ENCODE measurements around the gene IQSEC2. TPM values are rescaled to one million over a fixed set of nuclear protein-coding genes. Genes with fewer than 3 reads are reported as not detected.

Gene IQSEC2
- total RNA-seq, 1 experiment from 2014 or later: 18.8 TPM

DNA sequence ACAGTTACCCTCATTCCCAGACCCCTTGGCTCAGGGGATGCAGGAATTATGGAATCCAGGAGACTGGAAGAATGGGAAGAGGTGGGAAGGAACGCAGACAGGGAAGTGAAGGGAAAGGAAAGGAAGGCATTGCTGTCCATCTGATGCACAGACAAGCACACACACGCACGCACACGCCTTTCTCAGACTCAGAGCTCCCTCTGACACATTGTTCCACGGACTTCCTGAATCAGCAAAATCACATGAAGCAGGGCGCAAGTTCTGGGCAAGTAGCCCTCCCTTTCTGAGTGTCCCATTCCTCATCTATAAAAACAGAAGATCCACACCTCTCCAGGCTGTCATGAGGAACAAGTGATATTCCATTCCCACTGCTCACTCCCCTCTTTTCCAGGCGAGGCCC, 13.2 kb downstream of the IQSEC2 start:
- no peak for DNase-seq (ENCODE audit: low read depth)

DNA sequence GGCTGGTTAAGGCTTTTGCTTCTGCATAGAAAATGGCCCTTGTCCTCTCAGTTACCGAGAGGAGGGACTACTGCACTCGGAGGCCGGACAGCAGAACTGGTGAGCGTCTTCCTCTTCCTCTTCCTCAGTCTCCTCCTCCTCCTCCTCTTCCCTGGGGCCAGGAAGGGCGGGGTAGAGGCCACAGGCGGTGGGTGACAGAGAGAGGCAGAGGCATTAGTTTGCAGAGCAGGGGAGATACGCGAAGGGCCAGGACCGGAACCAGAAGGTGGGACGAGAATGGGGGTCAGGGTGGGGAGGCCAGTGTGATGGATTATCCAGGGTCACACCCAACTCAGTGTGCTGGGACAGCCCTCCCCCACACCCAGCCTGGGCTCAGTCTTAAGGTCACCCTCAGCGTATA, 14.5 kb downstream of the IQSEC2 start:
- no peak for DNase-seq (ENCODE audit: low read depth)

DNA sequence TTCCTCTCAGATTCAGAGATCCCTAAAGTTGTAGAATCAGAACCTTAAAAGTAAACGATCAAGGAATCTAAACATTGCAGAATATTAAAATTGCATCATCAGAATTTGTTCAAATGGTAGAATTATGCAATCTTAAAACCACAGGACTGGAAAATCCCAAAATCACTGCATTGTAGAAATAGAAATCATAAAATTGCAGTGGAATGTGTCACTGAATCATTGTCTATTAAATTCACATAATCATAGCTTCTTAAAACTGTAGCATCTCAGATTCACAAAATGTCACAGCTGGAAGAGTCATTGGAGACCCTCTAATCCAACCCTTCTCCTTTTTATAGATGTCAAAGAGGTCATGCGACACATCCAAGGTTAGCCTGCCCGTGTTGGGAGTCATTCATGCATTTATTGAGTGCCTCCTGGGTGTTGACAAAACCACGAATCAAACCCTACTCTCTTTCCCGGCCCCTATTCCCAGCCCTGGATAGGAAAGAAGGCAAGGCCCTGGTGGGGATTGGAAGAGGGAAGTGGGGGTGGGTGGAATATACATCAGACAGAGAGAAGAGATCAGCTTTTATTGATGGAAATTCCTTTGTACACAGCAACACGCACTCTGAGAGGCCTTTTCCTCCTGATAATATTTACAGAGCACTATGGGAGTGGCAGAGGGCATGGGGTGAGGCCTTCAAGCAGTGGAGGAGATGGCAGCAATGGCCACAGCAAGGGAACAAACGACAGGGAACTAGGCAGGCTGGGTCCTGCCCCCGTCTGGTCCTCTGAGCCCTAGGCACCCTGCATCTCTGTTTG, 15.4 kb downstream of the IQSEC2 start:
- peak; percentile 56 for DNase-seq (ENCODE audit: low read depth)

DNA sequence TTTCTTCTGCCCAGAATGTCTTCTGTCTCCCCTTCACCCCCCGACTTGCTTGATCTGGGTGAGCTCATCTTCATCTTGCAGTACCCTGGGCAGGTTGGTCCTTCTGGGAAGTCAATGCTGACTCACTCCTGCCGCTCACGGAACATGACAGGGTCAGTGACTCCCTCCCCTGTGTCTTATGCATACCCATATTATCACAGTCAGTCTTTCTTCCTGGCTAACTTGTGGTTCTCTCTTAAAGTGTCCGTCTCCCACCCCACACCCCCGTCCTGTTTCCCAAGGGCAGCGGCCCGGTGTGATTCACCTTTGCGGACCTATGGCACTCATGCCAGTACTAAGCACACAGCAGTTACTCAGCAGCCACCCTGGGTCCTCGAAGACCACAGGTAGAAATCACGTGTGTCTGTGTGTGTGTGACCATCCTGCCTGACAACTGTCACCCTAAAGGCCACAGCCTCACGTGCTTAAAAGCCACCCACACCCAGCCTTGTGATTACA, 17.7 kb downstream of the IQSEC2 start:
- peak; percentile 92 for DNase-seq (ENCODE audit: low read depth)

DNA sequence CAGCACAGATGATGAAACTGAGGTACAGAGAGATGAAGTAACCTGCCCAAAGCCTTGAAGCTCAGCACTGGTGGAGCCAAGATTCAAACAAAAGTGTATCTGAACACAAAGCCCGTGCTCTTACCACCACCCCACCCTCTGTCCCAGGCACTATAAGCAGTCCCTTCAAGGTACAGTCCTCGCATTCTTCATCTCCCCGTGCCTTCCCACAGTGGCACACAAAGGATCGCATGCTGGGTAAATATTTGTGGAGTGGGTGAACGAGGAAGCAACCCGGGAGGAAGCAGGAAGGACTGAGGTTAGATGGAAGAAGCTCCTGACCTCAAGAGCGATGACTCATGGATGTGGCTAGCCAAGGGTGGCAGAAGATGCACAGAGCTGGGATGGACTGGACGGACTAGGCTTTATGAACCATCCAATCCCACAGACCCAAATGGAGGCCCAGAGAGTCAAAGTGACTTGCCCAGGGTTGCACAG, 18.4 kb downstream of the IQSEC2 start:
- peak; percentile 91 for DNase-seq (ENCODE audit: low read depth)

DNA sequence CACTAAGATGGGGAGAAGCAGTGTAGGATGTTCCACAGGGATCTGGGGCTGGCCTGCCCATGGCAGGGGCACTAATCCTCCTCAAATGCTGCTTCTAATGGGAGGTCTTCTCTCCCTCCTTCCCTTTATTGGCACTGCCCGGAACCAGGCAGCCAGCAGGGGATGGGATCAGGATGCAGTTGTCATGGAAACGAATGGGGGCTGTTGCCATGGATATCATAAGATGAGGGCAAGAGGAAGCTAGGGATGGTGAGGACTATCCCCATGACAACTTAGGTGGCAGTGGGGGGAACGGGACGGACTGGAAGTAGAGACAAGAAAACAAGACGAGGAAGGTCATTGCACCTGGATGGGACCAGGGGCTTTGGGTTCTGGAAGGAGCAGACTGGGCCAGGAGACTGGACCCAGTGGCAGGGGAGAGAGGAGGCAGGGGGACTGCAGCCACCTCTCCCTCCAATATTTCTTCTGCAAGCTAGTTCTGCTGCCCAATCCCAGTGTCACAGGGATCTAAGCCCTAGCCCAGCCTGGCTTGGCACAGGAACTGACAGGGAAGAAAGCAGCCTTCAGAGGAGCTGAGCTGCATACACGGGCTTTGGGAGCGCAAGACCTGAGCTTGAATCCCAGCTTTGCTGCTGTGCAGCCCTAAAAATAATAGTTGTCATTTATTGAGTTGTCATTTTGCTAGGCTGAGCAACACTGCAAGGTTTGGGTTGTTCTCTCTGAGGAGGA, 19.0 kb downstream of the IQSEC2 start:
- no peak for DNase-seq (ENCODE audit: low read depth)

DNA sequence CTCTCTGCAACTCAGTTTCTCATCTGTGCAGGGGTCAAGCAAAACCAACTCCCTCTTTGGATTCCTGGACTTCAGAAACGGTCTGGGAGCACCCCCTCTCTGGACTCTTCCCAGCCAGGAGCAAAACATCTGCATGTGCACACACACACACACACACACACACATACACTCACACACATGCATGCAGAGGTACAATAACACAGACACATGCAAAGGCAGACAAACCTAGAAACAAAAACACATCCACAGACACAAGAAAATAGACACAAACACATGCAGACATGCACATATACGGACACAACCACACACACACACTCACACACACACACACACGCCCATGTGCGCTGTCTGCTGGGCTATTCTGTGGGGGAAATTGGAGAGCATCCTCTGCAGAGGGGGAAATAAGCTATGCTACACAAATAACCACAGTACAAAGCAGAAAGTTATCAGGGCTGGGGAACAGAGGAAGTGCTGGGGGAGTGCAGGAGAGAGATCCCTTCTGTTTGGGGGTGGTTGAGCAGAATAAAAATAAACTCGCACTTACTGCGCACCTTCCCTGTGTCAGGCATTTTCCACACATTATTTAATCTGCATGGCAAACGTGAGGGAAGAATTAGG, 19.9 kb downstream of the IQSEC2 start:
- no peak for DNase-seq (ENCODE audit: low read depth)

DNA sequence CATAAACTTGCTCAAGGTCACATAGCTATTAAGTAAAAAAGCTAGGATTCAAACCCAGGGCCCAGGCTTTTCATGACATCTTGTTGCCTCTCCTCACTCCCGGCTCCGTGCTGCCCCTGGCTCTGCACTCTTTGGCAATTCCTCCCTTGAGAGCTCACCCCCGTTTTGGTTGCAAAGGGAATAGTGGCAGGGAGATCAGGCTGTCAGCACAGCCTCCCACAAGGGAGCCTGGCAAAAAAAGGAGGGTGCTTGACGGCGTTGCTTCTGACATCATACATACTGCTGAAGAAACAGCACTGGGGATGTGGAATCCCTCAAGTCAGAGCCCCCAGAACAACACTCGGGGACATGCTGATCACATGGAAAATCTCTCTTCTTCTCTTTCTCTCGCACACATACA, 20.5 kb downstream of the IQSEC2 start:
- no peak for DNase-seq (ENCODE audit: low read depth)

DNA sequence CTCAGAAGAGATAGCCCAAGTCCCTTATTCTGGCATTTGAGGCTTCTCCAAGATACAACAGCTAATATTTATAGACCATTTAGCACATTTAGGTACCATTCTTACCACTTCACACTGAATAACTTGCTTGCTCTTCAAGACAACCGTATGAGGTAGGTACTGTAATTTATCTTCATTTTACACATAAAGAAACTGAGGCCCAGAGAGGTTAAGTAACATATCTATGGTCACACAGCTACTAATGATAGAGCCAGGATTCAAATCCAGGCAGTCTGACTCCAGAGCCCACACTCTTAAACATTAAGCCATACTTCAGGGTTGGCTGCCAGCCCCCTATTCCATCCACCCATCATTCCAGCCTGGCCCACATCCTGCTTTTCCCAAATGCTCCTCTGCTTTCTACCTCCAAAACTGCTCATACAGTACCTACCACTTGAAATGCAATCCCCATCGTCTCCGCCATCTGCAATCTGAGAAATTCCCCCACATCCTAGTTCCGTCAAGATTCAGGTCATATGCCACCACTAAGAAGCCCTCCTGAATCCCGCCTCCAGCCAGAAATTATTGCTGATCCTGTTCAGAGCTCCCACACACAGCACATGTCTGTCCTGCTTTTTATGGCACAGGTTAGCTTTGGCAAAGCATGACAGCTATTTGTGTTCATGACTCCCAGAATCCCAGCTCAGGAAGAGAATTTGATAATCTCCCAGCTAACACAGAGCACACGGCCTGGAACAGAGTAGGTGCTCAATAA, 23.5 kb downstream of the IQSEC2 start:
- no peak for DNase-seq (ENCODE audit: low read depth)

DNA sequence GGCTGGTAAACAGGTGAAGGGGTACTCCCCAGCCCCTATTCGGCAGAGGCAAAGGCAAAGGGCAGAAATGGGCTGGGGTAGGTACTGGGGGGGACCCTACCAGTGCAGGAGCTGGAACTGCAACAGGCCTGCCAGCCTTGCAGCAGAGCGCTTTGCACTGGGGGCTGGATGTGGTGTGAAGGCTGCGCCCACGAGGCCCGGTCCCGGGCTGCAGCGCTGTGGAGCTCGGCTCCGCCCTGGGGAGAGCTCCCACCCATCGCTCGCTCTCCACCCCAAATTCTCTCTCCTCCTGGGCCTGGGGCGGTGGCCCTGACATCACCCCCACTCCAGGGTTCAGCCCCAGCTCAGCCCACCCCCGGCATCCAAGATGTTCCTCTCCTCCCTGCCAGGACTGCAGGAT, 24.2 kb downstream of the IQSEC2 start:
- DNase-seq (ENCODE audit: low read depth): no peak

DNA sequence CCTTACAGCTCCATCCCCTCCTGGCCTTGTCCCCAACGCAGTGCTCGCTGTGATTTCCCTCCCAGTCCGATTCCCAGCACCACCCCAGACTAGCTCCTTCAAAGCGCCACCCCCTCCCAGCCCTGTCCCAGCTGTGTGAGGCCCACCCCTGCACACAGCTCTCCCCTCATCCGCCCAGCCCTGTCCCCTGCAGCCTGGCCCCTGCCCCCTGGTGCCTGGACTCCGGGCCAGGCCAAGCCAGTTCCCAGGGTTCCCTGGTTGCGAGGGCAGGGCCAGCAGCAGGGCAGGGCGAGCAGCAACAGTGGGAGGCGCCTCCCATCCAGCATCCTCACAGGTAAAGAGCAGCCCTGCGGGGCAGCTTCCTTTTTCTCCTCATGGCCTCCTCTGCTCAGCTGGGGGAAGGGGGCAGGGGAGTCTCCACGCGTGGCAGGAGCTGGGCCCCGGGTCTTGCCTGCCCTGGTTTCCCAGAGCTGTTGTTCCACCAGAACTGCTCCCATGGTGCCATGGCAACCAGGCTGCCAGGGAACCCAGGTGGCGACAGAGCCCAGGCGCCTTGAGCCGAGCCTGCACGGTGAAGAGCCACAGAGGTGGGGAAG, 24.8 kb downstream of the IQSEC2 start:
- DNase-seq (ENCODE audit: low read depth): no peak

DNA sequence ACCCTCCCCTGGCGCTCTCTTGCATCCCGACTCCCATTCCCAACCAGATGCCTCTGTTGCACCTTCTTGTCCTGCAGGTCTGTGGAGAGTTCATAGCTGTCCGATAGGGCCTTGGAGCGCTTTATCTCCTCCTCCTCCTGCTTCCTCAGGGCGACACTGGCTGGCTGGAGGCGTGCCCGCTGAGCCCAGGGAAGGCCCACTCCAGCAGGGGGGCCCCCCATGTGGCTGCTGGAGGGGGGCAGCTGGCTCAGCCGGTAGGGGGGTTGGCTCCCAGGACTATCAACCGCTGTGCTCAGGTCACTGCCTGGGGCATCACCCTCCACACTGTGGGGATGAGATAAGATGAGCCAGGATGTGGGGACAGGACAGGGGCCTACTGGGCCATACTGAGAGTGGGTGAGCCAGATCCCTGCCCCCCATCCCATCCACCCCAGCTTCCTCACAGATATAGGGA, 25.6 kb downstream of the IQSEC2 start:
- DNase-seq (ENCODE audit: low read depth): no peak

DNA sequence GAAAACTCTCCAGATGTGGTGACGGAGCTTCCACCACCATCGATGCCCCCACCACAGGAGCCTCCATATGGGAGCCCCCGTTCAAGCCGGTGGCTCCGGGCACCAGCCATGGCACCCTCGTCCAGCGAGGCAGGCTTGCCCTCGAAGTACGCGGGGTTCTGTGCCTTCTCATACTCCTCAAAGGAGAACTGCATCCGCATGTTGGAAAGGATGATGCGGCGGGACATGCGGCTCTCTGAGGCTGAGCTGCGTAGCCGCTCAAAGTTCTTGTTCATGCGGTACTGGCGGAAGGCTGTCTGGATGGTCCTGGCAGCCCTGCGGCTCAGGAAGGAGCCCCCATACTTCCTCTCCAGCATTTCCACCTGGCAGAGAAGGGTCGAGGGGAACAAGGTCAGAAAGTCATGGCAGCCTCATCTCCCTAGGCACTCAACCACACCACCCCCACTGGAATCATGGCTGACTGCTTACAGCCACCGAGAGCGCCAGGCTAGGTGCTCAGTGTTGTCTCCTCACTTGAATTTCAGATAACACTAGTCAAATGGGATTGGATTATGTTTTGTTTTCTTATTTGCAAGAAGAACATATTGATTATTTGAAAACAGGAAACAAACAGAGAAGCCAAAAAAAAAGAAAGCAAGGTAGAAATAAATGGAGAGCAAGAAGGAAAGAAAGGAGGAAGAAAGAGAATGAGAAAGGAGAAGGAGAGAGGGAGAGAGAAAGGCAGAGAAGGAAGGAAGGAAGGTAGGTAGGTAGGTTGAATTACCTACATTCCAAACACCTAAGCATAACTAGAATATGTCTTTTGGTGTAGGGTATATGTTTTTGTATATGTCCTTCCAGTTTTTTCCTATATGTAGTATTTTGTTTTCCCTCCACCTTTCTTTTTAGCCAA, 26.6 kb downstream of the IQSEC2 start:
- no peak for DNase-seq (ENCODE audit: low read depth)

DNA sequence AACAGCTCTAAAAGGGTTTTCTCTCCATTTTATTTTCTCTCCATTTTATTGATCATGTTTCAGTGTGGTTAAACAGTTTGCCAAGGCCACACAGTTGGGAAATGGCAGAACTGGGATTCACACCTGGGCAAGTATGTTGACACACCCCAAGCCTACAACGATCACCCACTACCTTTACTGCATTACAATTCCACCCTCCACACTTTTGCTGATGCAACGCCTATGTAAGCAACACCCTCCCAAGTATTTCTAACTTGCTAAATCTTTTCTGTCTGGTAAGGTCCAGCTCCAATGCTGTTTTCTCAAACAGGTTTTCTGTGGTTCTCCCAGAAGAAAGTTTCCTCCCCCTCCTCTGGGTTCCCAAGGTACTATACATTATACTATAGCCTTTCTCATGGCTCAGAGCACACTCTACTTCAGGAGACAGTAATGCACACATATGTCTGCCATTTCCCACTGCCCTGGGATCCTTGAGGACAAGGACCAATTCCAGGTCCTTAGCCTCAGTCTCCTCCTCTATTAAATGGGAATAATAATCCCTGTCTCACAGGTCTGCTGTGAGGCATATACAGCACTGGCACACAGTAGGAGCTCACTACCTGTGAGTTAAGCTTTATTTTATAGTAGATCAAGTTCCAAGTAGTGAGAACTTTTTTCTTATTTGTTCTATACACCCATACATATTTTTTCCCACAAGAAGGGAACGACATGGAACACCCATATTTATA, 27.9 kb downstream of the IQSEC2 start:
- no peak for DNase-seq (ENCODE audit: low read depth)

DNA sequence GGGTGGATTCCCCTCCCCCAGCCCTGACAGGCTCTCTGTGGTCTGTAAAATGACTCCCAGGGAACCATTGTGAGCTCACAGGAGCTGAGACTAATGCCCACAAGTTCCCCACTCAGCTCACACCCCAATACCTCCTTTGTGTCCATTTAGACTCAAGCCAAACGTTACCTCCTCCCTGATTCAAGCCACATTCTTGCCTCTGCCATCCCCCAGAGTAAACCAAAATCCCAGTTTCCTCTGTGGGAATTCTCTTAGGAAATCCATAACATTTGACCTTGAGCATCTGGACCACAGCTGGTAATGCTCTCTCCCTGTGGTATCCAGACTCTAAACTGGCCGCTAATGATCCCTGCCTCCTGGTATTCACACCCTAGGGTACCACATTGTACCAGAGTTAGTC, 30.1 kb downstream of the IQSEC2 start:
- DNase-seq (ENCODE audit: low read depth): no peak

DNA sequence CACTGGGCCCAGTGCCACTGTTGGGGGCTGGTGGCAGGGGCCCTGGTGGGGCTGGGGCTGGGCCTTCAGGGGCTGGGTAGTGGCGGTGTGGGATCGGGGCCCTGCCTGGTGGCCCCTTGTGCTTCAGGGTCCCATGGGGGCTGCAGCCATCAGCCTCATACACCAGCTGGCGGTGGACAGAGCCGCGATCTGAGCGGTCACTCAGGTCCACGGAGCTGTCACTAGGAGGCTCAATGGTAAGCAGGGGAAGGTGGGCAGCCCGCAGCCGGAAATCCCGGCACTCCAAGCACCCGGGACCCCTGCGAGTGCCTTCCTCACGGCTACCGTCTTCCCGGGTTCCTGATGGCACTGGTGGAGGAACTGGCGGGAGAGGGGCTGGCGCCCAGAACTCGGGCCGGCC, 30.8 kb downstream of the IQSEC2 start:
- no peak for DNase-seq (ENCODE audit: low read depth)

DNA sequence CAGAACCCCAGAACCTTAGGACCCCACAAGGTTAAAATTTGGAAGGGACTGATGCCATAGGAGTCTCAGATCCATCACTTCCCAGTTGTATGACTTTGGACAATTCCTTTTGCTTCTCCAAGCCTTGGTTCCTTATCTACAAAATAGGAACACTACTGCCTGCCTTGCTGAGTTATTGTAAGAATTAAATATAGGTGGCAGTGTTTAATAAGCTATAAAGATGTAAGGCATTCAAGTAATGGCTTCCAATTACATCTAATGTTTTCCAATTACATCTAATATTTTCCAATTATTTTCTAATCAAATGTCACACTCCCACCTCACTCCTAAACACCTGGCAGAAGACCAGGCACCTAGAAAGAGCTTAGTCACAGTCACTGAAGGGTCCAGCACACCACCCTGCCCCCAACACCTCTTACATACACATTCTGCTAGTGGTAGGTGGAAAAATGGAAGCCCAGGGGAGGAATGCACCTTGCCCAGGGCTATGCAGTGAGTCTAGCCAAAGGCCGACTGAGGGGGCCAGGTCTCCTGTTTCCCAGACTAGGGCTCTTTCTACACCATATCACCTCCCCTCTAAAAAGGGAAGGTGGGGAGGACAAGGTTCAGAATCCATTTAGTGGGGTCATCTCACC, 31.9 kb downstream of the IQSEC2 start:
- DNase-seq (ENCODE audit: low read depth): no peak

DNA sequence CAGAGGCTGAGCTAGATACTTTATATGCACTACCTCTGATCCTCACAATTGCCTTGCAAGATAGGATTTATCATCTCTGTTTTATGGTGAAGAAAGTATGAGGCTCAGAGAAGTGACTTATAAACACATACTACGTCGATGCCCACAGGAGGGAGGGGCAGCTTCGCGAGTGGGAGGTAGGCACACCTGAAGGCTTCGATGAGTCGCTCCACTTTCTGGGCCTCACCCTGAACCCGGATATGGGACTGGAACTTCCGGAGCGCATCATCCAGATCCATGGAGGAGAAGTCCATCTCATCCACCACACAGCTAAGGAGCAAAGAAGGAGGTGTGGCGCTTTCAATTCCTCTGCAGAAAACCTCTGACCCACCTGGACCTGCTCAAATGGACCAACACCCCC, 33.5 kb downstream of the IQSEC2 start:
- DNase-seq (ENCODE audit: low read depth): no peak

DNA sequence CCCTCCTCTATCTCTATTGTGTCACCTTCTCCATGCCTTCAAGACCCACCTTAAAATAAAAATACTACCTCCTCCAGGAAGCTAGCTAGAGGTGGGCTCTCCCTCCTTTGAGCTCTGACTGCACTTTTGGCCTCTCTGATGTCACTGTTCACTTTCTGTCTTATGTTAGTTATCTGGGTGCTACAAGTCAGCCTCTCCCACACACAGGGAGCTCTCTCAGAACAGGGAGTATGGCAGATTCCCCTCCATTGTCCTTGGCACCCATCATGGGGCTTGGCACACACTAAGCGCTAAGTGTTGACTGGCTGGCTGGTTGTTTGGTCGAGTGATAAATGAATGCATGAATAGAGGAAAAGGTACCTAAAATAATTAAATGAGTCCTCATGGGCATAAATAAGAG, 35.2 kb downstream of the IQSEC2 start:
- DNase-seq (ENCODE audit: low read depth): no peak
